ENCODE measurements around the gene TCEAL3. TPM values are rescaled to one million over a fixed set of nuclear protein-coding genes. Genes with fewer than 3 reads are reported as not detected.

Gene TCEAL3
- polyA plus RNA-seq, 2 of the 4 experiments (the other 2 are of a cell fraction) = 6.6 to 23.9 TPM

DNA sequence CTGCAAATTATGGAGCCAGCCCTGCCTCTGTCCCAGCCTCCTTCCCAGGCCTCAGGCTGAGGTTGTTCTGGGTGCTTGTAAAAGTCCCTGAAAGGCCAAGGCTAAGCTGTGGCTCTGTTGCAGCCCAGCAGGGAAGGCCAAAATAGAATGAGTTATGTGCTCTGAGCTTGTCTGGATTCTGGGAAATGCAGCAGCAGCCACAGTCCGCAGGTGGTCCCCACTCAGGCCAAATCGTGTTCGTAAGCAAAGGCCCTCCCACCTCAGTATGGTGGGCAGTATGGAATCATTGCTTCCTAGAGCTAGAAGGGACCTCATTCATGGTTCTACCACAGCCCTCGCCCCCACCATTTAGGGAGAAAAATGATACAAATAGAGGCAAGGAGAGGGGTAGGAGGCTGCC, 16.3 kb downstream of the TCEAL3 start:
- 97% methylated on average over 4 of the region's 4 CpGs for WGBS (ENCODE audit: missing lambda C conversion rate)
- no peak overlapping the region for H3K4me3 ChIP-seq
- ATAC-seq = no peak
- no peak for FAIRE-seq
- no peak overlapping the region for H3K4me2 ChIP-seq
- CTCF ChIA-PET = no interaction called here
- peaks cover 9% of the 10 kb centered on the region; the same call in 2 of the 3 replicates for H3K4me1 ChIP-seq
- POLR2A ChIA-PET = no interaction called here
- no peaks in the 10 kb centered on the region for H3K9me3 ChIP-seq
- TF ChIP-seq PHF8 (IDR thresholded peaks at IDR 0.05; ENCODE audit: borderline replicate concordance, low read depth) (no peak), SREBF2 (IDR thresholded peaks at IDR 0.05) (no peak), HES2 (IDR thresholded peaks at IDR 0.05) (no peak), EHMT2 (IDR thresholded peaks at IDR 0.05; ENCODE audit: low read depth) (no peak), CHD4 (IDR thresholded peaks at IDR 0.05; ENCODE audit: borderline replicate concordance) (no peak), GATA3 (IDR thresholded peaks at IDR 0.05; ENCODE audit: borderline replicate concordance) (no peak), POLR2A (IDR thresholded peaks at IDR 0.05; ENCODE audit: low read length) (no peak), SMC3 (IDR thresholded peaks at IDR 0.05) (no peak), RARB (CRISPR knock-in tag; IDR thresholded peaks at IDR 0.05) (no peak), ESRRA (IDR thresholded peaks at IDR 0.05; ENCODE audit: borderline replicate concordance, low read length) (no peak), RAD21 (conservative IDR thresholded peaks at IDR 0.05 in 1 of 2, IDR thresholded peaks at IDR 0.05 in 1 of 2) (no peak), HOXB5 (CRISPR knock-in tag; IDR thresholded peaks at IDR 0.05) (no peak)
- TF ChIP-seq, protein P1, sequence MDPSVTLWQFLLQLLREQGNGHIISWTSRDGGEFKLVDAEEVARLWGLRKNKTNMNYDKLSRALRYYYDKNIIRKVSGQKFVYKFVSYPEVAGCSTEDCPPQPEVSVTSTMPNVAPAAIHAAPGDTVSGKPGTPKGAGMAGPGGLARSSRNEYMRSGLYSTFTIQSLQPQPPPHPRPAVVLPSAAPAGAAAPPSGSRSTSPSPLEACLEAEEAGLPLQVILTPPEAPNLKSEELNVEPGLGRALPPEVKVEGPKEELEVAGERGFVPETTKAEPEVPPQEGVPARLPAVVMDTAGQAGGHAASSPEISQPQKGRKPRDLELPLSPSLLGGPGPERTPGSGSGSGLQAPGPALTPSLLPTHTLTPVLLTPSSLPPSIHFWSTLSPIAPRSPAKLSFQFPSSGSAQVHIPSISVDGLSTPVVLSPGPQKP (IDR thresholded peaks at IDR 0.05; ENCODE audit: low read depth, low read length) = no peak
- TF ChIP-seq, protein P2, sequence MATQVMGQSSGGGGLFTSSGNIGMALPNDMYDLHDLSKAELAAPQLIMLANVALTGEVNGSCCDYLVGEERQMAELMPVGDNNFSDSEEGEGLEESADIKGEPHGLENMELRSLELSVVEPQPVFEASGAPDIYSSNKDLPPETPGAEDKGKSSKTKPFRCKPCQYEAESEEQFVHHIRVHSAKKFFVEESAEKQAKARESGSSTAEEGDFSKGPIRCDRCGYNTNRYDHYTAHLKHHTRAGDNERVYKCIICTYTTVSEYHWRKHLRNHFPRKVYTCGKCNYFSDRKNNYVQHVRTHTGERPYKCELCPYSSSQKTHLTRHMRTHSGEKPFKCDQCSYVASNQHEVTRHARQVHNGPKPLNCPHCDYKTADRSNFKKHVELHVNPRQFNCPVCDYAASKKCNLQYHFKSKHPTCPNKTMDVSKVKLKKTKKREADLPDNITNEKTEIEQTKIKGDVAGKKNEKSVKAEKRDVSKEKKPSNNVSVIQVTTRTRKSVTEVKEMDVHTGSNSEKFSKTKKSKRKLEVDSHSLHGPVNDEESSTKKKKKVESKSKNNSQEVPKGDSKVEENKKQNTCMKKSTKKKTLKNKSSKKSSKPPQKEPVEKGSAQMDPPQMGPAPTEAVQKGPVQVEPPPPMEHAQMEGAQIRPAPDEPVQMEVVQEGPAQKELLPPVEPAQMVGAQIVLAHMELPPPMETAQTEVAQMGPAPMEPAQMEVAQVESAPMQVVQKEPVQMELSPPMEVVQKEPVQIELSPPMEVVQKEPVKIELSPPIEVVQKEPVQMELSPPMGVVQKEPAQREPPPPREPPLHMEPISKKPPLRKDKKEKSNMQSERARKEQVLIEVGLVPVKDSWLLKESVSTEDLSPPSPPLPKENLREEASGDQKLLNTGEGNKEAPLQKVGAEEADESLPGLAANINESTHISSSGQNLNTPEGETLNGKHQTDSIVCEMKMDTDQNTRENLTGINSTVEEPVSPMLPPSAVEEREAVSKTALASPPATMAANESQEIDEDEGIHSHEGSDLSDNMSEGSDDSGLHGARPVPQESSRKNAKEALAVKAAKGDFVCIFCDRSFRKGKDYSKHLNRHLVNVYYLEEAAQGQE (IDR thresholded peaks at IDR 0.05) = no peak
- no peak for DNase-seq (ENCODE audit: low read depth in 1 of 2, low spot score in 1 of 2)
- H3K27ac ChIP-seq = no peak overlapping the region

DNA sequence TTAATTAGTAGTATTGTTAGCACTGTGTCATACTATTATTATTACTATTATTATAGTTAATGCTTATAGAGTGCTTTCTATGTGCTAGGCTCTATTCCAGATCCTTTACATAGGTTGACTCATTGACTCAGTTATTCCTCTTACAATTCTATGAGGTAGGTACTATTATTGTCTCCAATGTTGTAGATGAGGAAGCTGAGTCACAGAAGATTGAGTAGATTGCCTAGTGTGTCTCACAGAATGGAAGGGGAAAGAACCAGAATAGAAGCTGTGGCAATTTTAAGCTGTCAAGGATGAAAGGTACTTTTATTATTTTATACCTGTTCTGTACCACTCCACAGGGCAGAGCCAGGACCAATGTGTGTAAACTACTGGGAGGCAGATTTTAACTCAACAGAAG, 19.1 kb downstream of the TCEAL3 start:
- no peak overlapping the region for H3K27ac ChIP-seq
- ATAC-seq (no peak), FAIRE-seq (no peak), DNase-seq (ENCODE audit: low read depth in 1 of 2, low spot score in 1 of 2) (no peak)
- ChIA-PET POLR2A (no interaction called here), CTCF (interaction anchor here (0.9 to 1.4 kb wide), 2 partner anchors 10 to 191 kb away, joined by 3 read pairs; no protein-coding TSS in a partner anchor)
- no peaks in the 10 kb centered on the region for H3K9me3 ChIP-seq
- peaks cover 16% of the 10 kb centered on the region; the same call in 2 of the 3 replicates for H3K4me1 ChIP-seq
- H3K4me2 ChIP-seq = no peak overlapping the region
- TF ChIP-seq ZC3H11A (IDR thresholded peaks at IDR 0.05) = no peak
- TF ChIP-seq MAZ (IDR thresholded peaks at IDR 0.05; ENCODE audit: borderline replicate concordance, low read depth, low read length) = no peak
- no peak for TF ChIP-seq PBX3 (IDR thresholded peaks at IDR 0.05)
- H3K4me3 ChIP-seq = no peak overlapping the region
